Hepatocyte (in vitro differentiated cells): ENCODE measurements around the gene AMD1. TPM values are rescaled to one million over a fixed set of nuclear protein-coding genes. Genes with fewer than 3 reads are reported as not detected.

ENCODE experiments used
- DNase-seq: peaks from one replicate; pipeline ENCODE4 v3.0.0-alpha.2; 2016; ENCODE audit warnings: low spot score
- H2AFZ ChIP-seq: fragments of 200-600 bp; sonication (generic); 2 replicates; pipeline ENCODE4 v1.6.0; 2016; ENCODE audit warnings: antibody characterized with exemption, mild to moderate bottlenecking
- H3K27ac ChIP-seq: fragments of 200-600 bp; sonication (generic); 2 replicates; pipeline ENCODE4 v1.5.1; 2016; ENCODE audit warnings: mild to moderate bottlenecking
- H3K27me3 ChIP-seq: fragments of 200-600 bp; sonication (generic); 2 replicates; pipeline ENCODE4 v1.6.1; 2016
- H3K36me3 ChIP-seq: fragments of 200-600 bp; sonication (generic); replicated peaks from 2 replicates; pipeline ENCODE4 v1.5.1; 2016; ENCODE audit warnings: low read depth; ENCODE audit not compliant: insufficient read depth
- H3K4me1 ChIP-seq: fragments of 200-600 bp; sonication (generic); 2 replicates; pipeline ENCODE4 v1.5.1; 2016; ENCODE audit warnings: mild to moderate bottlenecking, moderate library complexity; ENCODE audit not compliant: insufficient read depth
- H3K4me2 ChIP-seq: fragments of 200-600 bp; sonication (generic); 2 replicates; pipeline ENCODE4 v1.6.0; 2016
- H3K4me3 ChIP-seq: fragments of 200-600 bp; sonication (generic); 2 replicates; pipeline ENCODE4 v1.5.1; 2016; ENCODE audit warnings: mild to moderate bottlenecking
- H3K79me2 ChIP-seq: fragments of 200-600 bp; sonication (generic); 2 replicates; pipeline ENCODE4 v1.6.0; 2017; ENCODE audit warnings: mild to moderate bottlenecking
- H3K9me2 ChIP-seq: fragments of 200-600 bp; sonication (generic); replicated peaks from 2 replicates; pipeline ENCODE4 v1.6.0; 2017; ENCODE audit warnings: mild to moderate bottlenecking; ENCODE audit not compliant: insufficient read depth
- H3K9me3 ChIP-seq: fragments of 200-600 bp; sonication (generic); 2 replicates; pipeline ENCODE4 v1.5.1; 2016; ENCODE audit warnings: low read depth, mild to moderate bottlenecking
- H4K20me1 ChIP-seq: fragments of 200-600 bp; sonication (generic); 2 replicates; pipeline ENCODE4 v1.6.0; 2016; ENCODE audit warnings: mild to moderate bottlenecking; ENCODE audit not compliant: insufficient read depth, poor library complexity, severe bottlenecking
- EZH2 ChIP-seq: fragments of 200-600 bp; sonication (generic); IDR thresholded peaks from 2 replicates; pipeline ENCODE4 v1.6.1; 2016; ENCODE audit warnings: antibody characterized with exemption, mild to moderate bottlenecking, borderline replicate concordance
- EZH2phosphoT487 ChIP-seq: fragments of 200-600 bp; sonication (generic); IDR thresholded peaks from one replicate; pipeline ENCODE4 v1.6.1; 2018; ENCODE audit warnings: antibody characterized with exemption, mild to moderate bottlenecking, low read depth, moderate library complexity; ENCODE audit not compliant: unreplicated experiment, severe bottlenecking
- WGBS: methylation state at CpG from one replicate; pipeline ENCODE4 v1.1.6; 2016; ENCODE audit warnings: low lambda C conversion rate; ENCODE audit errors: missing lambda C conversion rate; 5-methylcytosine and 5-hydroxymethylcytosine counted together
- polyA plus RNA-seq: library from polyadenylated mRNA; unstranded; fragments of >200 nt; fragmentation: Nextera tagmentation; extraction: Ambion mirVana; gene quantifications from 2 replicates; pipeline ENCODE4 v1.2.1, GENCODE V29; 2016
- total RNA-seq: library from RNA; depleted of rRNA; stranded (reverse); fragments of >200 nt; gene quantifications from 2 replicates; pipeline ENCODE4 v1.2.3, GENCODE V29; 2014
- TF ChIP-seq, protein P1 (sequence below): fragments of 200-600 bp; sonication (generic); IDR thresholded peaks from 2 replicates; pipeline ENCODE4 v1.5.1; 2016; ENCODE audit warnings: antibody characterized with exemption, mild to moderate bottlenecking; ENCODE audit not compliant: poor library complexity

Gene AMD1
- total and polyA plus RNA-seq, 2 experiments from 2014 or later: 42.7 to 106 TPM

DNA sequence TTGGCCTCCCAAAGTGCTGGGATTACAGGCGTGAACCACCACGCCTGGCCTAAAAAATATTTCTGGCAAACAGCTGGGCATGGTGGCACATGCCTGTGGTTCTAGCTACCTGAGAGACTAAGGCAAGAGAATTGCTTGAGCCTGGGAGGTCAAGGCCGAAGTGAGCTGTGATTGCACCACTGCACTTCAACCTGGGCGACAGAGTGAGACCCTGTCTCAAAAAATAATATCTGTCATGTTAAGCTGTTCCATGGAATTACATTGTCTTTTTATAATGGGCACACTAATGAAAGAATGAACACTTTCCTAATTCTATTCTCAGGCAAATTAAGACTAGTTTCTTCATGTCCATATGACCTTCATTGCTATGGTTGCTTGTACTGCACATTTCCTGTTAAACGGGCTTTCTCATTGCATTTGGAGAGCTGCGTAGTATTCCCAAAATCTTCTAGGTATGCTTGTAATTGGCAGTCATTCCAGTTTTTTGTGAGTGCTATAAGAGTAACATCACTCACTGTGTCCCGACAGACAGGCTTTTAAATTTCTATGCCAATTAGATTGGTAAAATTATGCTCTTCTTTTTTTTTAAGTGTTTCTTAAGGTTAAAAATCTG is 12.1 kb downstream of the AMD1 start:
- Histone ChIP-seq H4K20me1 (peaks cover 100% of the 10 kb centered on the region), H3K4me3 (no peak overlapping the region), H3K27me3 (no peaks in the 10 kb centered on the region), H3K9me2 (no peaks in the 10 kb centered on the region), H3K79me2 (peaks cover 99% of the 10 kb centered on the region), H3K9me3 (no peaks in the 10 kb centered on the region), H3K4me2 (no peak overlapping the region), H3K27ac (no peak overlapping the region), H3K36me3 (no peaks in the 10 kb centered on the region), H2AFZ (no peak overlapping the region), H3K4me1 (peaks cover 14% of the 10 kb centered on the region)
- TF ChIP-seq EZH2phosphoT487 (no peak), EZH2 (no peak)
- TF ChIP-seq, protein P1, sequence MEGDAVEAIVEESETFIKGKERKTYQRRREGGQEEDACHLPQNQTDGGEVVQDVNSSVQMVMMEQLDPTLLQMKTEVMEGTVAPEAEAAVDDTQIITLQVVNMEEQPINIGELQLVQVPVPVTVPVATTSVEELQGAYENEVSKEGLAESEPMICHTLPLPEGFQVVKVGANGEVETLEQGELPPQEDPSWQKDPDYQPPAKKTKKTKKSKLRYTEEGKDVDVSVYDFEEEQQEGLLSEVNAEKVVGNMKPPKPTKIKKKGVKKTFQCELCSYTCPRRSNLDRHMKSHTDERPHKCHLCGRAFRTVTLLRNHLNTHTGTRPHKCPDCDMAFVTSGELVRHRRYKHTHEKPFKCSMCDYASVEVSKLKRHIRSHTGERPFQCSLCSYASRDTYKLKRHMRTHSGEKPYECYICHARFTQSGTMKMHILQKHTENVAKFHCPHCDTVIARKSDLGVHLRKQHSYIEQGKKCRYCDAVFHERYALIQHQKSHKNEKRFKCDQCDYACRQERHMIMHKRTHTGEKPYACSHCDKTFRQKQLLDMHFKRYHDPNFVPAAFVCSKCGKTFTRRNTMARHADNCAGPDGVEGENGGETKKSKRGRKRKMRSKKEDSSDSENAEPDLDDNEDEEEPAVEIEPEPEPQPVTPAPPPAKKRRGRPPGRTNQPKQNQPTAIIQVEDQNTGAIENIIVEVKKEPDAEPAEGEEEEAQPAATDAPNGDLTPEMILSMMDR: no peak
- 94% methylated on average over 7 of the region's 7 CpGs for WGBS
- no peak for DNase-seq

DNA sequence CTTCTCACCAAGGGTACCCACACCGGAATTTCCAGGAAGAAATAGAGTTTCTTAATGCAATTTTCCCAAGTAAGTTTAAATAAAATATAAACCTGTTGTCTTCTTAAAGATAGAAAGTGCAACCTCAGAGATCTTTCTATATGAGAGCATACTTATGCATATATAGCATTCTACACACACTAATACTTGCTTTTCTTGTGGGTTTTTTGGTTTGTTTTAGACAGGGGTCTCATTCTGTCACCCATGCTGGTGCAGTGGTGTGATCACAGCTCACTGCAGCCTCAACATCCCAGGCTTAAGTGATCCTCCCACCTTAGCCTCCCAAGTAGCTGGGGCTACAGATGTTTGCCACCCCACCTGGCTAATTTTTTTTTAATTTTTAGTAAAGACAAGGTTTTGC is 15.7 kb downstream of the AMD1 start:
- H3K4me2 ChIP-seq: no peak overlapping the region
- WGBS: 92% methylated on average over 1 of the region's 1 CpG
- H3K27me3 ChIP-seq: no peaks in the 10 kb centered on the region
- peaks cover 91% of the 10 kb centered on the region for H3K79me2 ChIP-seq
- H2AFZ ChIP-seq: no peak overlapping the region
- no peaks in the 10 kb centered on the region for H3K9me3 ChIP-seq
- no peak overlapping the region for H3K27ac ChIP-seq
- H3K4me1 ChIP-seq: no peaks in the 10 kb centered on the region
- no peak for DNase-seq
- peaks cover 74% of the 10 kb centered on the region for H4K20me1 ChIP-seq
- TF ChIP-seq EZH2phosphoT487: no peak
- TF ChIP-seq EZH2: no peak
- TF ChIP-seq, protein P1: no peak
- no peak overlapping the region for H3K4me3 ChIP-seq
- H3K36me3 ChIP-seq: peaks cover 11% of the 10 kb centered on the region
- no peaks in the 10 kb centered on the region for H3K9me2 ChIP-seq

DNA sequence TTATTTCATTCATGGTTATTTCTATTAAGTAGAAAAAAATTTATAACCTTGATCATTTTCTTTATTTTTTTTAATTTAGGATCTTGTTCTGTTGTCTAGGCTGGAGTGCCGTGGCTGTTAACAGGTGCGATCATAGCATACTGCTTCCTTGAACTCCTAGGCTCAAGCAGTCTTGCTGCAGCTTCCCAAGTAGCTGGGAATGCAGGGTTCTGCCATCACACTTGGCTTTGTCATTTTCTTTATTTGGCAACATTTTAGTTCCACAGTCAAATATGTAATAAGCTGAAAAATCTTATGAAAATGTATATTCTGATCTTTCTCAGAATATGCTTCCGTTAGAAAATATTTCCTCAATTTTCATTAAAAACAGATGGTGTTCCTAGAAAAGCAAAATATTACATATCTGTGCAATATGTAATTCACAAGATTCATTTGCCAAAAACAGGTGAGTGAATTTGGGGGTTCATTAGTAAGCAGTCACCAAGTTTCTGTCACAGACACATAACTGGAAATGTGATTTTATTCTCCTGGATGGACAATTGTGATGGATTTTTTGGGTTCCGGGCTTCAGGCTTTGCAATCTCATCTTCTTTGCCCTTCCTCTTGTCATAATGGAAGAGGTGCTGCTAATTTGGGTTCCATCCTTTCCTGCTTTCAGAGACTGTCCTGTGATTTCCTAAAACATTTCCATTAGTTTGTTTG is 21.5 kb downstream of the AMD1 start:
- H3K27ac ChIP-seq: no peak overlapping the region

More for the DNA sequence above, 21.5 kb downstream of the AMD1 start:
- no peak overlapping the region for H3K4me3 ChIP-seq
- 98% methylated on average over 4 of the region's 4 CpGs for WGBS
- no peaks in the 10 kb centered on the region for H3K9me2 ChIP-seq
- no peak overlapping the region for H2AFZ ChIP-seq
- no peaks in the 10 kb centered on the region for H3K4me1 ChIP-seq
- DNase-seq: no peak
- H3K27me3 ChIP-seq: no peaks in the 10 kb centered on the region
- H4K20me1 ChIP-seq: peaks cover 16% of the 10 kb centered on the region
- H3K36me3 ChIP-seq: peaks cover 11% of the 10 kb centered on the region
- H3K4me2 ChIP-seq: no peak overlapping the region
- TF ChIP-seq EZH2: no peak
- TF ChIP-seq, protein P1: no peak
- peaks cover 33% of the 10 kb centered on the region for H3K79me2 ChIP-seq
- no peaks in the 10 kb centered on the region for H3K9me3 ChIP-seq
